A549 (cell line): ENCODE results near the gene ZNF43. TPM values are rescaled to one million over a fixed set of nuclear protein-coding genes. Genes with fewer than 3 reads are reported as not detected.

Experiments
- ATAC-seq, 2 experiments: fragments of 200-7000 bp in 1 of 2; fragments of >200 bp in 1 of 2; cut with Nextera tagmentation in 1 of 2; cut with Tn5 transposase in 1 of 2; 3 replicates each; pipeline versions ENCODE4 v1.8.0 to v1.9.1; 2018 to 2020; ENCODE audit warnings: mild to moderate bottlenecking in 1 of 2, moderate library complexity in 1 of 2
- CTCF ChIA-PET: fragments of 300-600 bp; sonication (Branson Sonifier 250); formaldehyde crosslinking; extraction: SDS; loops from one replicate; lab custom pipeline; 2021; ENCODE audit warnings: antibody characterized with exemption, inconsistent platforms; lab: Yijun Ruan, JAX
- POLR2A ChIA-PET: fragments of 350-600 bp; formaldehyde crosslinking; extraction: SDS; loops from one replicate; lab custom pipeline; 2021; ENCODE audit warnings: antibody characterized with exemption, inconsistent platforms; lab: Yijun Ruan, JAX
- DNase-seq, 2 experiments: peaks; one replicate each; pipeline versions ENCODE4 v3.0.0 to v3.0.0-alpha.2; 2011 to 2016; ENCODE audit warnings: low read depth in 1 of 2, low spot score in 1 of 2
- FAIRE-seq: peaks from 2 replicates; lab custom pipeline; 2011; peaks lifted over from hg19 to GRCh38; lab: Jason Lieb, UNC
- H3K27ac ChIP-seq, 2 experiments: fragments of >200 bp; sonication (Bioruptor Twin); formaldehyde crosslinking; 3 replicates each; pipeline ENCODE4 v1.5.1; 2016 to 2017
- H3K4me1 ChIP-seq: fragments of >200 bp; sonication (Bioruptor Twin); formaldehyde crosslinking; 3 replicates; pipeline ENCODE4 v1.6.1; 2016
- H3K4me2 ChIP-seq: fragments of >200 bp; sonication (Bioruptor Twin); formaldehyde crosslinking; 3 replicates; pipeline ENCODE4 v1.6.1; 2016
- H3K4me3 ChIP-seq: fragments of >200 bp; sonication (Bioruptor Twin); formaldehyde crosslinking; 3 replicates; pipeline ENCODE4 v1.5.1; 2016
- H3K9me3 ChIP-seq: fragments of >200 bp; sonication (Bioruptor Twin); formaldehyde crosslinking; 3 replicates; pipeline ENCODE4 v1.6.1; 2016
- ATOH8 ChIP-seq: fragments of 250-450 bp; sonication (Bioruptor Pico); IDR thresholded peaks from 2 replicates; pipeline ENCODE4 v1.5.0; 2020; ENCODE audit warnings: low read depth, mild to moderate bottlenecking, moderate library complexity
- E2F6 ChIP-seq: IDR thresholded peaks from 2 replicates; pipeline ENCODE4 v1.6.1; 2012; ENCODE audit warnings: low read depth, borderline replicate concordance
- EP300 ChIP-seq, 2 experiments: fragments of >200 bp; sonication (Bioruptor Twin); formaldehyde crosslinking; IDR thresholded peaks; 2 replicates in 1 of 2; 3 replicates in 1 of 2; pipeline ENCODE4 v1.6.1; 2016 to 2017
- FOXS1 ChIP-seq: fragments of 250-450 bp; sonication (Bioruptor Pico); IDR thresholded peaks from 2 replicates; pipeline ENCODE4 v1.5.0; 2020; ENCODE audit warnings: mild to moderate bottlenecking, moderate library complexity
- HES2 ChIP-seq: fragments of >200 bp; sonication (Bioruptor Twin); formaldehyde crosslinking; IDR thresholded peaks from 2 replicates; pipeline ENCODE4 v1.6.1; 2016
- KDM1A ChIP-seq: fragments of 200-600 bp; sonication (generic); IDR thresholded peaks from 2 replicates; pipeline ENCODE4 v1.6.1; 2016; ENCODE audit warnings: low read depth, mild to moderate bottlenecking
- KDM5A ChIP-seq: fragments of 200-600 bp; sonication (generic); IDR thresholded peaks from 2 replicates; pipeline ENCODE4 v1.6.1; 2016; ENCODE audit warnings: antibody characterized with exemption, mild to moderate bottlenecking
- MYC ChIP-seq: IDR thresholded peaks from 2 replicates; pipeline ENCODE4 v1.6.1; 2012; ENCODE audit warnings: mild to moderate bottlenecking, inconsistent platforms, low read length, improper control_type of control experiment, borderline replicate concordance
- NPAS2 ChIP-seq: fragments of 250-450 bp; sonication (Bioruptor Pico); IDR thresholded peaks from 2 replicates; pipeline ENCODE4 v1.8.0; 2022; ENCODE audit warnings: mild to moderate bottlenecking, moderate library complexity, borderline replicate concordance
- PHF8 ChIP-seq: fragments of 200-600 bp; sonication (generic); IDR thresholded peaks from 2 replicates; pipeline ENCODE4 v1.6.1; 2016; ENCODE audit warnings: low read depth, mild to moderate bottlenecking, antibody characterized with exemption, moderate library complexity, borderline replicate concordance
- POLR2A ChIP-seq: IDR thresholded peaks from 2 replicates; pipeline ENCODE4 v1.6.1; 2012; ENCODE audit warnings: mild to moderate bottlenecking, low read length
- RAD21 ChIP-seq, 2 experiments: fragments of >200 bp in 1 of 2; sonication (Bioruptor Twin) in 1 of 2; formaldehyde crosslinking in 1 of 2; IDR thresholded peaks in 1 of 2; conservative IDR thresholded peaks in 1 of 2; 2 replicates in 1 of 2; 3 replicates in 1 of 2; pipeline ENCODE4 v1.6.1; 2012 to 2018; ENCODE audit warnings: inconsistent platforms in 1 of 2
- REST ChIP-seq: fragments of 200-600 bp; sonication (generic); IDR thresholded peaks from 2 replicates; pipeline ENCODE4 v1.6.1; 2016; ENCODE audit warnings: antibody characterized with exemption, mild to moderate bottlenecking, moderate library complexity
- TFCP2L1 ChIP-seq: fragments of 250-450 bp; sonication (Bioruptor Pico); IDR thresholded peaks from 2 replicates; pipeline ENCODE4 v1.5.0; 2021; ENCODE audit warnings: mild to moderate bottlenecking
- TP53 ChIP-seq: fragments of 250-450 bp; sonication (Bioruptor Pico); IDR thresholded peaks from 2 replicates; pipeline ENCODE4 v1.5.0; 2021; ENCODE audit warnings: mild to moderate bottlenecking, moderate library complexity
- ZNF302 ChIP-seq: fragments of 250-450 bp; sonication (Bioruptor Pico); IDR thresholded peaks from 2 replicates; pipeline ENCODE4 v1.9.0; 2021; ENCODE audit warnings: inconsistent platforms, mild to moderate bottlenecking, moderate library complexity
- ZSCAN20 ChIP-seq: fragments of 250-450 bp; sonication (Bioruptor Pico); IDR thresholded peaks from 2 replicates; pipeline ENCODE4 v1.8.0; 2022; ENCODE audit warnings: mild to moderate bottlenecking, moderate library complexity
- WGBS: methylation state at CpG from one replicate; pipeline ENCODE4 v1.1.6; 2017; ENCODE audit errors: missing lambda C conversion rate; 5-methylcytosine and 5-hydroxymethylcytosine counted together
- polyA plus RNA-seq, 4 experiments: library from polyadenylated mRNA; depleted of rRNA in 3 of 4; stranded (reverse); fragments of >200 nt; fragmentation: RNase III in 1 of 4; extraction: RNeasy Plus Mini Kit Qiagen cat#74134 plus additional on column Dnase treatment in 1 of 4; gene quantifications; 2 replicates in 3 of 4; 3 replicates in 1 of 4; pipeline ENCODE4 v1.2.3, GENCODE V29; 2011 to 2017

Gene ZNF43
- polyA plus RNA-seq, 2 of the 4 experiments (the other 2 are of a cell fraction) = 9.6 to 10.0 TPM

- ChIA-PET CTCF (no interaction called here), POLR2A (no interaction called here)
- DNase-seq (no peak), ATAC-seq (no peak), FAIRE-seq (no peak)
- H3K4me3 ChIP-seq = no peak overlapping the region
- H3K27ac ChIP-seq = no peak overlapping the region
- TF ChIP-seq FOXS1 (CRISPR knock-in tag) = no peak
- no peak for TF ChIP-seq MYC
- TF ChIP-seq KDM5A = no peak
- TF ChIP-seq ATOH8 (CRISPR knock-in tag) = no peak
- no peak for TF ChIP-seq ZNF302 (CRISPR knock-in tag)
- no peak overlapping the region for H3K4me2 ChIP-seq
- WGBS = 38% methylated on average over 1 of the region's 1 CpG
- no peaks in the 10 kb centered on the region; the same call in 2 of the 3 replicates for H3K9me3 ChIP-seq
- no peaks in the 10 kb centered on the region; the same call in 2 of the 3 replicates for H3K4me1 ChIP-seq
Observed at GRCh38 chr19:21841488-21842097, 5.6 kb upstream of the ZNF43 start.

GRCh38 chr19:21841081-21841480, 5.1 kb upstream of the ZNF43 start:
- no peak for DNase-seq
- Histone ChIP-seq H3K4me1 (no peaks in the 10 kb centered on the region; the same call in 2 of the 3 replicates), H3K4me2 (no peak overlapping the region), H3K9me3 (no peaks in the 10 kb centered on the region; the same call in 2 of the 3 replicates), H3K27ac (no peak overlapping the region), H3K4me3 (no peak overlapping the region)
- POLR2A ChIA-PET = no interaction called here
- ATAC-seq = no peak
- CTCF ChIA-PET = no interaction called here
- 55% methylated on average over 5 of the region's 5 CpGs for WGBS
- no peak for FAIRE-seq
- TF ChIP-seq RAD21 (conservative IDR thresholded peaks at IDR 0.05 in 1 of 2, IDR thresholded peaks at IDR 0.05 in 1 of 2) = no peak
- TF ChIP-seq REST = no peak
- no peak for TF ChIP-seq POLR2A
- TF ChIP-seq NPAS2 (CRISPR knock-in tag) = no peak

- Histone ChIP-seq H3K9me3 (no peaks in the 10 kb centered on the region; the same call in 2 of the 3 replicates), H3K4me1 (no peaks in the 10 kb centered on the region; the same call in 2 of the 3 replicates)
- ChIA-PET POLR2A (no interaction called here), CTCF (no interaction called here)
- no peak for TF ChIP-seq ZSCAN20
- no peak for TF ChIP-seq KDM1A
- no peak for TF ChIP-seq KDM5A
- no peak for TF ChIP-seq TP53 (CRISPR knock-in tag)
- TF ChIP-seq PHF8 = no peak
- no peak for TF ChIP-seq MYC
- no peak for TF ChIP-seq REST
- no peak for TF ChIP-seq HES2
- no peak for TF ChIP-seq RAD21 (conservative IDR thresholded peaks at IDR 0.05 in 1 of 2, IDR thresholded peaks at IDR 0.05 in 1 of 2)
- no peak for TF ChIP-seq E2F6
- no peak for TF ChIP-seq TFCP2L1 (CRISPR knock-in tag)
- no peak for TF ChIP-seq EP300 (IDR thresholded peaks at IDR 0.05)
- TF ChIP-seq, all 56 proteins: peak for 0
- no peak for ATAC-seq
- FAIRE-seq = no peak
- 42% methylated on average over 1 of the region's 1 CpG for WGBS
- no peak overlapping the region for H3K4me3 ChIP-seq
- no peak overlapping the region for H3K27ac ChIP-seq
- no peak for DNase-seq
- no peak overlapping the region for H3K4me2 ChIP-seq
Observed at GRCh38 chr19:21839976-21840375, 4.0 kb upstream of the ZNF43 start.
